H1 (cell line): Measurements from ENCODE around the gene FAM227B. TPM values are rescaled to one million over a fixed set of nuclear protein-coding genes. Genes with fewer than 3 reads are reported as not detected.

Source experiments
- EP300 ChIP-seq, 2 experiments: IDR thresholded peaks; 1 replicate in 1 of 2; 2 replicates in 1 of 2; pipeline ENCODE4 v1.6.1; 2011 to 2012; ENCODE audit warnings: low read depth in 2 of 2, low read length in 2 of 2, mild to moderate bottlenecking in 2 of 2, borderline replicate concordance in 1 of 2, inconsistent platforms in 1 of 2, moderate library complexity in 1 of 2
- SIRT6 ChIP-seq: IDR thresholded peaks from one replicate; pipeline ENCODE4 v1.7.1; 2012; ENCODE audit warnings: low read length, inconsistent platforms
- SIX5 ChIP-seq: IDR thresholded peaks from 2 replicates; pipeline ENCODE4 v1.6.1; 2011; ENCODE audit warnings: mild to moderate bottlenecking, low read depth, low read length
- polyA plus RNA-seq, 7 experiments: library from polyadenylated mRNA; depleted of rRNA in 3 of 7; stranded (reverse) in 5 of 7; unstranded in 2 of 7; fragments of >200 nt in 5 of 7; fragments of 200-250 nt in 2 of 7; gene quantifications; 1 replicate in 5 of 7; 2 replicates in 1 of 7; 4 replicates in 1 of 7; pipeline versions ENCODE4 v1.2.1 to v1.2.3, GENCODE V29; 2011 to 2013; ENCODE audit warnings: missing spikeins in 2 of 7, mixed read lengths in 2 of 7
- total RNA-seq: library from RNA; stranded (reverse); fragmentation: NEBNext Ultra II Directional; extraction: Animal tissue kit (Norgen Biotek cat#: 25700); gene quantifications from 2 replicates; pipeline ENCODE4 v1.2.1, GENCODE V29; 2021
- TF ChIP-seq, protein P1 (sequence below): IDR thresholded peaks from 2 replicates; pipeline ENCODE4 v1.6.1; 2012; ENCODE audit warnings: low read length, inconsistent platforms

Gene FAM227B
- total and polyA plus RNA-seq, 2 of the 8 experiments (the other 6 are each of a cell fraction or from before 2014, with no cell fraction given), result 4.0 to 6.5 TPM

DNA sequence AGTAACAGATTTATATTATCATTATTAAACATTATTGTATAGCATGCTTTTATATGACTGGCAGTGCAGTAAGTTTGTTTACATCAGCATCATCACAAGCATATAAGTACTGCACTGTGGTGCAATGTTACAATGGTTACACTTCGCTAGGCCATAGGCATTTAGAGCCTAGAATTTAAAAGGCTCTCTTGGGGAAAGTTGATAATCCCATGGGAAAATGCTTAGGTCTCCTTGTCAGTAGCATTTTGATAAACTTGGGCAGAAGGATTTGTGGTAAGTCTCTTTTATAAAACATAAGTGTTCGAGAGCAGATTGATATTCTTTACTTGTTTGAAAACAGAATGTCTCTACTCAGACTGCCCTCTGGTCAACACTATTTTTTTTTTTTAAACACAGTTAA is 7.8 kb upstream of the FAM227B start (continued):
- TF ChIP-seq, protein P1, sequence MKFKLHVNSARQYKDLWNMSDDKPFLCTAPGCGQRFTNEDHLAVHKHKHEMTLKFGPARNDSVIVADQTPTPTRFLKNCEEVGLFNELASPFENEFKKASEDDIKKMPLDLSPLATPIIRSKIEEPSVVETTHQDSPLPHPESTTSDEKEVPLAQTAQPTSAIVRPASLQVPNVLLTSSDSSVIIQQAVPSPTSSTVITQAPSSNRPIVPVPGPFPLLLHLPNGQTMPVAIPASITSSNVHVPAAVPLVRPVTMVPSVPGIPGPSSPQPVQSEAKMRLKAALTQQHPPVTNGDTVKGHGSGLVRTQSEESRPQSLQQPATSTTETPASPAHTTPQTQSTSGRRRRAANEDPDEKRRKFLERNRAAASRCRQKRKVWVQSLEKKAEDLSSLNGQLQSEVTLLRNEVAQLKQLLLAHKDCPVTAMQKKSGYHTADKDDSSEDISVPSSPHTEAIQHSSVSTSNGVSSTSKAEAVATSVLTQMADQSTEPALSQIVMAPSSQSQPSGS, result no peak
- TF ChIP-seq EP300 (IDR thresholded peaks at IDR 0.05; ENCODE audit: borderline replicate concordance in 1 of 2, low read depth in 2 of 2, low read length in 2 of 2), result no peak
- TF ChIP-seq SIRT6, result no peak
- TF ChIP-seq SIX5, result no peak
